GM19099 (cell line): Measurements from ENCODE around the gene GANAB.

ENCODE experiments used
- POLR2A ChIP-seq: IDR thresholded peaks from 3 replicates; pipeline ENCODE4 v1.6.1; 2011; ENCODE audit warnings: low read depth; ENCODE audit not compliant: insufficient read length; ENCODE audit errors: extremely low read depth

GANAB gene

GRCh38 chr11:62647609-62648005 lies 1.2 kb upstream of the GANAB start:
- no peak for TF ChIP-seq POLR2A

GRCh38 chr11:62646825-62647608 lies 604 bp upstream of the GANAB start:
- no peak for TF ChIP-seq POLR2A

GRCh38 chr11:62645671-62645945 lies 805 bp downstream of the GANAB start:
- no peak for TF ChIP-seq POLR2A

- no peak for TF ChIP-seq POLR2A
Observed at GRCh38 chr11:62644220-62644619, 2.2 kb downstream of the GANAB start.

- TF ChIP-seq POLR2A: no peak
Observed at GRCh38 chr11:62632492-62632891, 13.9 kb downstream of the GANAB start.

- no peak for TF ChIP-seq POLR2A
Observed at GRCh38 chr11:62627713-62628112, 18.7 kb downstream of the GANAB start.

GRCh38 chr11:62622476-62623089 lies 23.8 kb downstream of the GANAB start:
- no peak for TF ChIP-seq POLR2A

- peak; percentile 84 for TF ChIP-seq POLR2A
Observed at GRCh38 chr11:62621567-62622470, 24.6 kb downstream of the GANAB start, which contains the start of gene B3GAT3. TSS of gene B3GAT3 (minus strand) at chr11:62621986. CDS start at chr11:62621947, 39 bp downstream.

- no peak for TF ChIP-seq POLR2A
Observed at GRCh38 chr11:62621027-62621566, 25.3 kb downstream of the GANAB start.

GRCh38 chr11:62615521-62615920 lies 30.9 kb downstream of the GANAB start:
- TF ChIP-seq POLR2A: no peak

- TF ChIP-seq POLR2A: no peak
Observed at GRCh38 chr11:62614275-62614674, 32.1 kb downstream of the GANAB start.

- TF ChIP-seq POLR2A: no peak
Observed at GRCh38 chr11:62613291-62613778, 33.1 kb downstream of the GANAB start.

GRCh38 chr11:62612366-62613290 lies 33.8 kb downstream of the GANAB start, which contains the start of the genes EML3 and ROM1:
TSS of gene EML3 (minus strand) at chr11:62612775. CDS start at chr11:62612457, 318 bp downstream.
TSS of gene ROM1 (plus strand) at chr11:62613257. CDS start at chr11:62613282, 25 bp downstream.
- peak; percentile 55 for TF ChIP-seq POLR2A
